CD4-positive, alpha-beta T cell (primary cell): ENCODE results near the gene PRAC2. TPM values are rescaled to one million over a fixed set of nuclear protein-coding genes. Genes with fewer than 3 reads are reported as not detected.
A peak's percentile ranks its signal among the peaks of the same experiment; 100 is the strongest.

ENCODE experiments used
- ATAC-seq: fragments of 200-7000 bp; cut with Tn5 transposase; one replicate; pipeline ENCODE4 v1.10.0; 2022; ENCODE audit warnings: mild to moderate bottlenecking; ENCODE audit not compliant: poor library complexity
- CTCF ChIA-PET: fragments of 350-600 bp; sonication (Branson Sonifier 250); formaldehyde crosslinking; loops from one replicate; lab custom pipeline; 2021; ENCODE audit warnings: antibody characterized with exemption, inconsistent platforms; lab: Charles Lee
- POLR2A ChIA-PET: fragments of 350-600 bp; sonication (Branson Sonifier 250); formaldehyde crosslinking; loops from one replicate; lab custom pipeline; 2021; ENCODE audit warnings: antibody characterized with exemption, inconsistent platforms; lab: Charles Lee
- DNase-seq, 14 experiments: peaks; one replicate each; pipeline ENCODE4 v3.0.0-alpha.2; 2013 to 2020; ENCODE audit warnings: mixed read lengths in 2 of 14
- H3K27ac ChIP-seq, 2 donors: one replicate each; pipeline versions ENCODE4 v1.5.1 to v1.7.0; 2013; ENCODE audit warnings: low read length in 2 of 2, low read depth in 1 of 2, mild to moderate bottlenecking in 1 of 2
- H3K27me3 ChIP-seq, 2 experiments: 1 replicate in 1 of 2; 2 replicates in 1 of 2; pipeline versions ENCODE4 v1.6.1 to v1.7.0; 2013; ENCODE audit warnings: low read length in 2 of 2, control low read depth in 1 of 2, mild to moderate bottlenecking in 1 of 2, moderate library complexity in 1 of 2; ENCODE audit not compliant: insufficient read depth in 2 of 2, control insufficient read depth in 1 of 2
- H3K36me3 ChIP-seq: one replicate; pipeline ENCODE4 v1.6.1; 2013; ENCODE audit warnings: low read length, control low read depth; ENCODE audit not compliant: insufficient read depth
- H3K4me1 ChIP-seq: one replicate; pipeline ENCODE4 v1.6.1; 2013; ENCODE audit warnings: low read length, control low read depth; ENCODE audit not compliant: insufficient read depth
- H3K4me3 ChIP-seq: one replicate; pipeline ENCODE4 v1.5.1; 2013; ENCODE audit warnings: mild to moderate bottlenecking, low read length, moderate library complexity
- H3K9me3 ChIP-seq, 2 experiments: 1 replicate in 1 of 2; 2 replicates in 1 of 2; pipeline versions ENCODE4 v1.6.1 to v1.7.0; 2013; ENCODE audit warnings: low read length in 2 of 2, mild to moderate bottlenecking in 2 of 2, control low read depth in 1 of 2, moderate library complexity in 1 of 2; ENCODE audit not compliant: control insufficient read depth in 1 of 2, insufficient read depth in 1 of 2
- H3K27ac Mint-ChIP-seq: one replicate; pipeline ENCODE4 v1.8.0; 2020; ENCODE audit warnings: mixed read lengths
- H3K27me3 Mint-ChIP-seq: one replicate; pipeline ENCODE4 v1.8.0; 2021; ENCODE audit warnings: mixed read lengths
- H3K36me3 Mint-ChIP-seq: one replicate; pipeline ENCODE4 v1.8.0; 2021; ENCODE audit warnings: low read depth, mixed read lengths
- H3K4me1 Mint-ChIP-seq: one replicate; pipeline ENCODE4 v1.8.0; 2021; ENCODE audit warnings: low read depth, mixed read lengths
- H3K4me3 Mint-ChIP-seq: one replicate; pipeline ENCODE4 v1.8.0; 2020; ENCODE audit warnings: mild to moderate bottlenecking, mixed read lengths
- H3K9me3 Mint-ChIP-seq: one replicate; pipeline ENCODE4 v1.8.0; 2020; ENCODE audit warnings: mixed read lengths
- intact Hi-C, 2 experiments: fragments of 100-400 bp; cut with DNase I in 1 of 2; cut with micrococcal nuclease in 1 of 2; formaldehyde crosslinking; loops; one replicate each; pipeline versions ENCODE4 v1.15.1 to v1.9.0; 2023 to 2025; cut with DNase I, micrococcal nuclease
- total RNA-seq, 174 experiments: library from RNA in 2 of 174; stranded (reverse) in 2 of 174; gene quantifications; one replicate each; pipeline ENCODE4 v1.2.3 and lab custom pipeline; 2021 to 2026
- TF ChIP-seq, protein P1 (sequence below): fragments of 200-600 bp; IDR thresholded peaks from one replicate; pipeline ENCODE4 v1.8.0; 2022; ENCODE audit warnings: antibody characterized with exemption, mild to moderate bottlenecking

The PRAC2 gene
- total RNA-seq, 2 experiments from 2014 or later, result not detected

DNA sequence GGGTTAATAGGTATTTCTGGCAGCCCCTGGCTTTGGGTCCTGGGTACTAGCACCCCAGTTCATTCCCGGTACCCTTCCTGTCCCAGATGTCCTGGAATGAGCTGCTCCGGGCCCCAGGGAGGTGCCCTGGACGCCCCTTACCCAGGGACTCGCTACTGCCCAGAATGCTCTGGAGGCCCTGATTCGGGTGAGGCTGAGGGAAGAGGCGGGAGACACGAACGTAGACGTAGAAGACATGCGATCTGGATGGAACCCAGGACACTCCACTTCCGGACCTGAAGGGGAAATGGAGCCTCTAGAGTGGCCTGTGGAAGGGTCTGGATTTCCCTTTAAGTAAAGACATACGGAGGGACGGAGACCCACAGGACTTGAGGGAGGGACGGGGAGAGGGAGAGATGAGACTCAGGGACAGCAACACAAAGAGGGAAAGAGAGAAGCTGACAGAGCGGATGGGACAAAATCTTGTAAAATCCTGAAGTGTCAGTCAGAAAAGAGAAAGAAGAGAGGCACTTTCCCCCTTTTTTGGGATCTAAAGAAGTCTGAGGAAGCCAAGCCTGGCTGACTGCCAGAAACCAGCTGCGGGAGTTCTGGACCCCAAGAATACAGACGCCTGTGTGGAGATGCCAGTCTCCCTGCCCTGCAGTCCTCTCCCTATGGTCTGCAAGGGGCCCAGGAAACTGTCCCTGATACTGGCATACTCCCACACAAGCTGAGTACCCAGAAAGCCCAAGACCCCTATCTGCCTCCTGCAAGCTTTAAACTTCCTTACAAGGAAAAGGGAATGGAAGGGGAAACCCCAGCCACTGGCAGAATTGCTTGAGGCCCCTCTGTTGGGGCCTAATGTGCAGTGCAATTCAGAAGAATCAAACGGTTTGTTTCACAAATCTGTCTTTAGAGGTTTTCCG is 6.6 kb downstream of the PRAC2 start:
- Mint-ChIP-seq H3K4me3 (peak overlapping the region; percentile 45), H3K36me3 (no peaks in the 10 kb centered on the region), H3K27ac (no peak overlapping the region), H3K4me1 (peaks cover 39% of the 10 kb centered on the region), H3K27me3 (peaks cover 98% of the 10 kb centered on the region), H3K9me3 (no peaks in the 10 kb centered on the region)
- Histone ChIP-seq H3K27me3 (peaks cover 93 to 98% of the 10 kb centered on the region in 2 experiments), H3K36me3 (no peaks in the 10 kb centered on the region), H3K27ac (no peak overlapping the region), H3K4me3 (no peak overlapping the region), H3K4me1 (peaks cover 51% of the 10 kb centered on the region), H3K9me3 (peaks cover 0 to 48% of the 10 kb centered on the region in 2 experiments)
- TF ChIP-seq, protein P1, sequence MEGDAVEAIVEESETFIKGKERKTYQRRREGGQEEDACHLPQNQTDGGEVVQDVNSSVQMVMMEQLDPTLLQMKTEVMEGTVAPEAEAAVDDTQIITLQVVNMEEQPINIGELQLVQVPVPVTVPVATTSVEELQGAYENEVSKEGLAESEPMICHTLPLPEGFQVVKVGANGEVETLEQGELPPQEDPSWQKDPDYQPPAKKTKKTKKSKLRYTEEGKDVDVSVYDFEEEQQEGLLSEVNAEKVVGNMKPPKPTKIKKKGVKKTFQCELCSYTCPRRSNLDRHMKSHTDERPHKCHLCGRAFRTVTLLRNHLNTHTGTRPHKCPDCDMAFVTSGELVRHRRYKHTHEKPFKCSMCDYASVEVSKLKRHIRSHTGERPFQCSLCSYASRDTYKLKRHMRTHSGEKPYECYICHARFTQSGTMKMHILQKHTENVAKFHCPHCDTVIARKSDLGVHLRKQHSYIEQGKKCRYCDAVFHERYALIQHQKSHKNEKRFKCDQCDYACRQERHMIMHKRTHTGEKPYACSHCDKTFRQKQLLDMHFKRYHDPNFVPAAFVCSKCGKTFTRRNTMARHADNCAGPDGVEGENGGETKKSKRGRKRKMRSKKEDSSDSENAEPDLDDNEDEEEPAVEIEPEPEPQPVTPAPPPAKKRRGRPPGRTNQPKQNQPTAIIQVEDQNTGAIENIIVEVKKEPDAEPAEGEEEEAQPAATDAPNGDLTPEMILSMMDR, result no peak
- ATAC-seq, result no peak
- DNase-seq, result no peak
- POLR2A ChIA-PET, result interaction anchor here (1.6 kb wide), 1 partner anchor 12 kb away, joined by 6 read pairs; no protein-coding TSS in a partner anchor
- intact Hi-C loops, result no loop called here
- CTCF ChIA-PET, result interaction anchor here (1.5 kb wide), 1 partner anchor 51 kb away, joined by 3 read pairs; no protein-coding TSS in a partner anchor

DNA sequence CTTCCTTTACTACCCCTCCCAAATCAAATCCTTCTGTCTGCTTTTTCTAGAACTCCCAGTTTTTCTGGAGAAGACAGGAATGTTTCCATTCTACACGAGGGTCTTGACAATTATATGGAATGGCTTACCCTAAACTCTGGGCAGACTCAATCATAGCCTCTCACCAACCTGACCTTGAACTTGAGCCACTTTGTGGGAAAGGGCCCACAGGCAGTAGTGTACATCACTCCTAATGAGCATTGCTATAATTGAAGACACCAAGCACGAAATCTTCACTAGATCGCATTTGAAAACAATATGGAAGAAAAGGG is 7.2 kb downstream of the PRAC2 start:
- intact Hi-C loops, result no loop called here
- TF ChIP-seq, protein P1, result no peak

DNA sequence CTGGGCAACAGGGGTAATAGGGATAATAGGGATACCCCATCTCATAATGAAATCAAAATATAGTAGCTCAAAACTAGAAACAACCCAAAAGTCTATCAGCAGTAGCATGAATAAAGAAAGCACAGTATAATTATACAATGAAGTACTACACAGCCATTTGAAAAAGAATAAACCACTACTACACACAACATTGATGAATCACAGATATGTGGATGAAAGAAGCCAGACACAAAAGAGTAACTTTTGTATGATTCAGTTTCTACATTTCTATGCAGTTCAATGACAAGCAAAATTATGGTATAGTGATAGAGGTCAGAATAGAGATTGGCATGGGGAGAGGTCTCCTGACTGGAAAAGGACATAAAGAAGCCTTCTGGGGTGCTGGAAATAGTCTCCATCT is 8.4 kb downstream of the PRAC2 start:
- intact Hi-C loops, result no loop called here
- peaks cover 93 to 97% of the 10 kb centered on the region in 2 experiments for H3K27me3 ChIP-seq
- H3K4me1 Mint-ChIP-seq, result peaks cover 28% of the 10 kb centered on the region
- no peaks in the 10 kb centered on the region for H3K9me3 Mint-ChIP-seq
- peaks cover 40% of the 10 kb centered on the region for H3K4me1 ChIP-seq
- H3K4me3 Mint-ChIP-seq, result no peak overlapping the region
- TF ChIP-seq, protein P1, result no peak
- H3K27me3 Mint-ChIP-seq, result peaks cover 98% of the 10 kb centered on the region
- DNase-seq, result no peak
- no peaks in the 10 kb centered on the region for H3K36me3 ChIP-seq
- peaks cover 0 to 38% of the 10 kb centered on the region in 2 experiments for H3K9me3 ChIP-seq
- CTCF ChIA-PET, result interaction anchor here (0.6 to 1.2 kb wide), 6 partner anchors 13 to 901 kb away, joined by 3 to 5 read pairs (median 3); no protein-coding TSS in a partner anchor
- POLR2A ChIA-PET, result no interaction called here
- ATAC-seq, result no peak
- H3K4me3 ChIP-seq, result no peak overlapping the region
- no peak overlapping the region for H3K27ac Mint-ChIP-seq
- H3K27ac ChIP-seq, result no peak overlapping the region
- H3K36me3 Mint-ChIP-seq, result no peaks in the 10 kb centered on the region

More for the DNA sequence above, 7.2 kb downstream of the PRAC2 start:
- no peak overlapping the region for H3K4me3 ChIP-seq
- peaks cover 33% of the 10 kb centered on the region for H3K4me1 Mint-ChIP-seq
- H3K27ac ChIP-seq, result no peak overlapping the region
- H3K27me3 Mint-ChIP-seq, result peaks cover 98% of the 10 kb centered on the region
- DNase-seq (no peak), ATAC-seq (no peak)
- H3K4me1 ChIP-seq, result peaks cover 45% of the 10 kb centered on the region
- H3K36me3 ChIP-seq, result no peaks in the 10 kb centered on the region
- POLR2A ChIA-PET, result no interaction called here
- H3K9me3 Mint-ChIP-seq, result no peaks in the 10 kb centered on the region
- H3K9me3 ChIP-seq, result peaks cover 0 to 44% of the 10 kb centered on the region in 2 experiments
- H3K27ac Mint-ChIP-seq, result no peak overlapping the region
- H3K4me3 Mint-ChIP-seq, result no peak overlapping the region
- CTCF ChIA-PET, result interaction anchor here (0.9 kb wide), 1 partner anchor 155 kb away, joined by 3 read pairs; no protein-coding TSS in a partner anchor
- no peaks in the 10 kb centered on the region for H3K36me3 Mint-ChIP-seq
- H3K27me3 ChIP-seq, result peaks cover 93 to 97% of the 10 kb centered on the region in 2 experiments
